BLaER1 treated with 17β-estradiol and CSF1 and Interleukin-3, amounts not matched to agents 10 nM and 100 nM (cell line): Measurements from ENCODE around the gene ECT2.

Experiments
- H3K27ac ChIP-seq, 11 experiments: shearing (Covaris generic); formaldehyde crosslinking; 2 replicates each; pipeline ENCODE4 v1.8.1; 2022
- H3K27me3 ChIP-seq, 11 experiments: shearing (Covaris generic); formaldehyde crosslinking; 2 replicates each; pipeline ENCODE4 v1.8.1; 2022
- H3K36me3 ChIP-seq, 11 experiments: shearing (Covaris generic); formaldehyde crosslinking; 2 replicates each; pipeline ENCODE4 v1.8.1; 2022
- H3K4me1 ChIP-seq, 10 experiments: shearing (Covaris generic); formaldehyde crosslinking; 2 replicates each; pipeline ENCODE4 v1.8.1; 2022
- H3K4me2 ChIP-seq, 11 experiments: shearing (Covaris generic); formaldehyde crosslinking; 2 replicates each; pipeline ENCODE4 v1.8.1; 2022
- H3K4me3 ChIP-seq, 10 experiments: shearing (Covaris generic); formaldehyde crosslinking; 2 replicates each; pipeline ENCODE4 v1.8.1; 2022
- H3K9ac ChIP-seq, 11 experiments: shearing (Covaris generic); formaldehyde crosslinking; 2 replicates each; pipeline ENCODE4 v1.8.1; 2022
- H3K9me3 ChIP-seq, 11 experiments: shearing (Covaris generic); formaldehyde crosslinking; replicated peaks in 1 of 11; 2 replicates each; pipeline ENCODE4 v1.8.1; 2022
- H4K20me1 ChIP-seq, 11 experiments: shearing (Covaris generic); formaldehyde crosslinking; 2 replicates each; pipeline ENCODE4 v1.8.1; 2022
- Cebpa-rat ChIP-seq, 11 experiments: shearing (Covaris generic); IDR thresholded peaks; 2 replicates each; pipeline ENCODE4 v1.8.1; 2022

Gene ECT2

DNA sequence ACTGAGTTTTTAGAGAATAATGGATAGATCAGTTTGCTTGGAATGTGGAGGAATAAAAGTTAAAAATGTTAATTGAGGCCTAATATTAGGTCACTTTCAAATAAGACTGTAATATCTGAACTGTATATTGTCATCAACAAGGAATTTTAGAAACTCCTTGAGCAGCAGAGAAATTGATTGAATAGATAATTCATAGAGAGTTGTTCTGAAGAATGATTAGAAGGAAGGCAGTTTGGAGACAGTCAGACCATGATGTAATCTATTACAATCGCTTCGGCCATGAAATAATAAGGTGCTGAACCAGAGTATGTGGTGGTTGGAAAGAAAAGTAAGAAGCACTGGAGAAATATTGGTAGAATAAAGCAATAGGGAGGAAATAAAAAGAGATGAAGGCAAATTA, 15.7 kb downstream of the ECT2 start:
- Histone ChIP-seq H3K36me3 (peaks cover 86 to 100% (median 96%) of the 10 kb centered on the region in 11 experiments), H3K27ac (no peak overlapping the region)
- no peak for TF ChIP-seq Cebpa-rat (IDR thresholded peaks at IDR 0.05)

GRCh38 chr3:172766718-172767405, 16.3 kb downstream of the ECT2 start:
- Histone ChIP-seq H3K4me2 (no peak overlapping the region), H3K9ac (no peak overlapping the region), H3K27ac (no peak overlapping the region), H3K36me3 (peaks cover 91 to 100% (median 99%) of the 10 kb centered on the region in 11 experiments), H3K4me3 (no peak overlapping the region), H4K20me1 (no peaks in the 10 kb centered on the region), H3K27me3 (no peaks in the 10 kb centered on the region), H3K4me1 (no peaks in the 10 kb centered on the region), H3K9me3 (no peaks in the 10 kb centered on the region)
- TF ChIP-seq Cebpa-rat (IDR thresholded peaks at IDR 0.05), result no peak

More for the DNA sequence above, 15.7 kb downstream of the ECT2 start:
- Histone ChIP-seq H3K9me3 (no peaks in the 10 kb centered on the region), H3K9ac (no peak overlapping the region), H3K27me3 (no peaks in the 10 kb centered on the region), H4K20me1 (no peaks in the 10 kb centered on the region), H3K4me1 (no peaks in the 10 kb centered on the region), H3K4me3 (no peak overlapping the region), H3K4me2 (no peak overlapping the region)

- no peak overlapping the region for H3K4me2 ChIP-seq
- H3K27ac ChIP-seq, result no peak overlapping the region
- H3K27me3 ChIP-seq, result no peaks in the 10 kb centered on the region
- H3K36me3 ChIP-seq, result peaks cover 85 to 100% (median 94%) of the 10 kb centered on the region in 11 experiments
- no peaks in the 10 kb centered on the region for H4K20me1 ChIP-seq
- no peak overlapping the region for H3K9ac ChIP-seq
- H3K4me1 ChIP-seq, result no peaks in the 10 kb centered on the region
- TF ChIP-seq Cebpa-rat (IDR thresholded peaks at IDR 0.05), result no peak
- no peaks in the 10 kb centered on the region for H3K9me3 ChIP-seq
- no peak overlapping the region for H3K4me3 ChIP-seq
Measured at GRCh38 chr3:172770382-172770781, 19.9 kb downstream of the ECT2 start.

GRCh38 chr3:172771672-172772071, 21.1 kb downstream of the ECT2 start:
- H3K27ac ChIP-seq, result no peak overlapping the region

GRCh38 chr3:172776049-172776717, 25.7 kb downstream of the ECT2 start:
- H3K27me3 ChIP-seq, result no peaks in the 10 kb centered on the region
- no peak overlapping the region for H3K4me2 ChIP-seq
- 0 out of 20 replicates have a peak, but pooled peaks cover 0 to 6% (median 0%) of the 10 kb centered on the region in 10 experiments for H3K4me1 ChIP-seq
- no peak overlapping the region for H3K27ac ChIP-seq
- H3K9me3 ChIP-seq, result no peaks in the 10 kb centered on the region
- H3K36me3 ChIP-seq, result peaks cover 71 to 97% (median 88%) of the 10 kb centered on the region in 11 experiments
- H4K20me1 ChIP-seq, result 0 out of 22 replicates have a peak, but pooled peaks cover 0 to 5% (median 0%) of the 10 kb centered on the region in 11 experiments
- no peak overlapping the region for H3K4me3 ChIP-seq
- no peak overlapping the region for H3K9ac ChIP-seq
- TF ChIP-seq Cebpa-rat (IDR thresholded peaks at IDR 0.05), result no peak

More at GRCh38 chr3:172771672-172772071, 21.1 kb downstream of the ECT2 start:
- no peaks in the 10 kb centered on the region for H3K4me1 ChIP-seq
- H4K20me1 ChIP-seq, result no peaks in the 10 kb centered on the region
- no peaks in the 10 kb centered on the region for H3K27me3 ChIP-seq
- no peak for TF ChIP-seq Cebpa-rat (IDR thresholded peaks at IDR 0.05)
- no peaks in the 10 kb centered on the region for H3K9me3 ChIP-seq
- H3K36me3 ChIP-seq, result peaks cover 85 to 100% (median 94%) of the 10 kb centered on the region in 11 experiments
- no peak overlapping the region for H3K9ac ChIP-seq
- H3K4me2 ChIP-seq, result no peak overlapping the region
- H3K4me3 ChIP-seq, result no peak overlapping the region

DNA sequence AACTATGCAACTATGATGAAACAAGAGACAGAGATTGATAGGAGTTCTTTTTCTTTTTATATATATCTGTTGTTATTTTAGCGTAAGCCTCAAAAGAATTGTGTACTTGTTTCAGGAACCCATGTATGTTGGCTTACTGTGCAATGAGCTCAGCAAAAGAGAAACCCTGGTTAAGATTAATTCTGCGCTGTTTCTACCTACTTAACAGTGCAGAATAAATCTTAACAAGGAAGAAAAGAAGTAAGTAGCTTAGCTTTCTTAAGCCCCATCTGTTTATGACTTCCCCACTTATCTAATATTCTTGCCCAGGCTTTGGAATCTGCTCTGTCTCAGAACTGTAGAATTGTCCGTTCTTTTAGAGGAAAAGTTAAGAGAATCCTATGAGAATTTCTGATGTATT, 27.4 kb downstream of the ECT2 start:
- Histone ChIP-seq H3K27ac (no peak overlapping the region; a peak in 1 of 22 replicates), H3K36me3 (peaks cover 61 to 93% (median 83%) of the 10 kb centered on the region in 11 experiments), H3K9ac (no peak overlapping the region), H3K4me3 (no peak overlapping the region), H3K4me1 (0 out of 20 replicates have a peak, but pooled peaks cover 0 to 6% (median 0%) of the 10 kb centered on the region in 10 experiments), H3K4me2 (no peak overlapping the region), H3K27me3 (no peaks in the 10 kb centered on the region), H3K9me3 (no peaks in the 10 kb centered on the region), H4K20me1 (0 out of 22 replicates have a peak, but pooled peaks cover 0 to 5% (median 0%) of the 10 kb centered on the region in 11 experiments)
- TF ChIP-seq Cebpa-rat (IDR thresholded peaks at IDR 0.05), result no peak

GRCh38 chr3:172782235-172782634, 31.7 kb downstream of the ECT2 start:
- Histone ChIP-seq H3K27me3 (no peaks in the 10 kb centered on the region), H3K36me3 (peaks cover 47 to 90% (median 79%) of the 10 kb centered on the region in 11 experiments), H3K9ac (no peak overlapping the region), H4K20me1 (0 out of 22 replicates have a peak, but pooled peaks cover 0 to 5% (median 0%) of the 10 kb centered on the region in 11 experiments), H3K4me2 (no peak overlapping the region), H3K4me3 (no peak overlapping the region), H3K9me3 (no peaks in the 10 kb centered on the region), H3K4me1 (0 out of 20 replicates have a peak, but pooled peaks cover 0 to 6% (median 0%) of the 10 kb centered on the region in 10 experiments), H3K27ac (no peak overlapping the region)
- no peak for TF ChIP-seq Cebpa-rat (IDR thresholded peaks at IDR 0.05)

GRCh38 chr3:172786036-172786435, 35.5 kb downstream of the ECT2 start:
- Histone ChIP-seq H3K4me3 (no peak overlapping the region), H3K36me3 (peaks cover 61 to 95% (median 85%) of the 10 kb centered on the region in 11 experiments), H4K20me1 (no peaks in the 10 kb centered on the region), H3K9ac (no peak overlapping the region), H3K27ac (no peak overlapping the region), H3K4me1 (no peaks in the 10 kb centered on the region), H3K9me3 (no peaks in the 10 kb centered on the region), H3K4me2 (no peak overlapping the region), H3K27me3 (no peaks in the 10 kb centered on the region)
- TF ChIP-seq Cebpa-rat (IDR thresholded peaks at IDR 0.05), result no peak

DNA sequence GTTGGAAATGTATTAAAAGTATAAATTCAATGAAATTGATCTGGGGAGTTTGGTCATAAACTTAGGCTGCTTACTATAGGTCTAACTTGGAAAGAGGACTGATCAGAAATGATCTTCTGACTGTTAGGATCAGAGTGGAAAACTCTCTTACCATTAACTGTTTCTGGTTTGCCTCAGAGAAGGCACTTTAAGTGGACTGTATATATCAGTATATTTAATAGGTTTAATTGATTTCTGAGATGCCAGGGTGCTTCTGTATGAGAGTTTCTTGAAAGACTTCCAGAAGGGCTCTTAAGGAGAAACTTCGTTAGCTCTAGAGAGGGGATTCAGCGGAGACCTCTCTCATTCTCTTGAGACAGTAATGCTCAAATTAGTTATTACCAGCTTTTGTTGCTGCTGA, 36.5 kb downstream of the ECT2 start:
- Histone ChIP-seq H3K4me3 (no peak overlapping the region), H3K4me2 (no peak overlapping the region), H3K27ac (no peak overlapping the region), H3K27me3 (no peaks in the 10 kb centered on the region), H4K20me1 (no peaks in the 10 kb centered on the region), H3K4me1 (no peaks in the 10 kb centered on the region), H3K36me3 (peaks cover 69 to 100% (median 88%) of the 10 kb centered on the region in 11 experiments), H3K9ac (no peak overlapping the region), H3K9me3 (no peaks in the 10 kb centered on the region)
- TF ChIP-seq Cebpa-rat (IDR thresholded peaks at IDR 0.05), result no peak
